GM21576 (cell line): ENCODE data around the gene RRAGA.
"Not testable (repeated sequence)": the region's sequence is repeated elsewhere in the genome, so short reads cannot be mapped to it uniquely, and the experiment has no call there.

ENCODE experiments used
- ATAC-seq: cut with Tn5 transposase; IDR thresholded peaks from one replicate; pipeline ENCODE4 v1.9.1; 2021; ENCODE audit warnings: mild to moderate bottlenecking, moderate library complexity; ENCODE audit not compliant: unreplicated experiment

Gene RRAGA

GRCh38 chr9:19048966-19049916, at the start of gene RRAGA:
Gene RRAGA (plus strand): TSS chr9:19049427. CDS start chr9:19049660, 233 bp downstream.
- ATAC-seq: peak; percentile 88

- ATAC-seq: no peak
These were observed 49.1 kb upstream of the RRAGA start for GRCh38 chr9:19000133-19000532.

GRCh38 chr9:19009391-19009965, 39.7 kb upstream of the RRAGA start:
- no peak for ATAC-seq

- no peak for ATAC-seq
These were observed 31.0 kb upstream of the RRAGA start for GRCh38 chr9:19018201-19018600.

- ATAC-seq: no peak
These were observed 28.3 kb upstream of the RRAGA start for GRCh38 chr9:19020886-19021455.

GRCh38 chr9:19021649-19022048, 27.6 kb upstream of the RRAGA start:
- not testable (repeated sequence) for ATAC-seq

- ATAC-seq: no peak
These were observed 27.0 kb upstream of the RRAGA start for GRCh38 chr9:19022206-19022605.

- no peak for ATAC-seq
These were observed 26.1 kb upstream of the RRAGA start for GRCh38 chr9:19023078-19023477.

GRCh38 chr9:19026375-19026774, 22.9 kb upstream of the RRAGA start:
- ATAC-seq: no peak

- ATAC-seq: no peak
These were observed 21.4 kb upstream of the RRAGA start for GRCh38 chr9:19027825-19028224.

- peak; percentile 77 for ATAC-seq
These were observed 20.3 kb upstream of the RRAGA start for GRCh38 chr9:19028835-19029451.

- ATAC-seq: peak; percentile 46
These were observed 18.3 kb upstream of the RRAGA start for GRCh38 chr9:19030899-19031298.

GRCh38 chr9:19032406-19032805, 16.8 kb upstream of the RRAGA start:
- no peak for ATAC-seq

GRCh38 chr9:19033015-19033414, 16.2 kb upstream of the RRAGA start, which contains the start of gene SAXO1:
Gene SAXO1 (minus strand): TSS chr9:19033209. CDS start chr9:19032908, 301 bp downstream.
- ATAC-seq: no peak

- ATAC-seq: no peak
These were observed 12.6 kb upstream of the RRAGA start for GRCh38 chr9:19036611-19037010.

GRCh38 chr9:19049917-19050636, 850 bp downstream of the RRAGA start:
- no peak for ATAC-seq

GRCh38 chr9:19050637-19051591, 1.7 kb downstream of the RRAGA start:
- ATAC-seq: no peak

GRCh38 chr9:19057033-19057432, 7.8 kb downstream of the RRAGA start:
- no peak for ATAC-seq

- ATAC-seq: no peak
These were observed 25.0 kb downstream of the RRAGA start for GRCh38 chr9:19074229-19074628.

GRCh38 chr9:19074836-19075235, 25.6 kb downstream of the RRAGA start:
- ATAC-seq: no peak
